K562 (cell line): ENCODE measurements around the gene LMAN1L. TPM values are rescaled to one million over a fixed set of nuclear protein-coding genes. Genes with fewer than 3 reads are reported as not detected.

Experiments
- ATF1 ChIP-seq, 2 experiments: fragments of 450-650 bp in 1 of 2; IDR thresholded peaks; 2 replicates each; pipeline ENCODE4 v1.6.1; 2016; ENCODE audit warnings: missing compliant biosample characterization in 1 of 2, missing genetic modification characterization in 1 of 2
- BRF1 ChIP-seq: IDR thresholded peaks from 3 replicates; pipeline ENCODE4 v1.6.1; 2011; ENCODE audit warnings: borderline replicate concordance, mild to moderate bottlenecking; ENCODE audit not compliant: insufficient read length; ENCODE audit errors: extremely low read depth
- CBX1 ChIP-seq: sonication (generic); IDR thresholded peaks from 2 replicates; pipeline ENCODE4 v1.6.1; 2016; ENCODE audit warnings: antibody characterized with exemption, low read depth, mild to moderate bottlenecking
- CHCHD3 ChIP-seq: fragments of 250-450 bp; sonication (Bioruptor Pico); IDR thresholded peaks from 2 replicates; pipeline ENCODE4 v2.1.2; 2022; ENCODE audit warnings: mild to moderate bottlenecking
- FIP1L1 ChIP-seq: fragments of 200-400 bp; formaldehyde crosslinking; IDR thresholded peaks from 2 replicates; pipeline ENCODE4 v1.6.1; 2018; ENCODE audit warnings: mild to moderate bottlenecking, low read depth, low read length; ENCODE audit not compliant: poor library complexity, severe bottlenecking
- GTF2A2 ChIP-seq: IDR thresholded peaks from 2 replicates; pipeline ENCODE4 v1.6.1; 2016; ENCODE audit warnings: mild to moderate bottlenecking, missing genetic modification characterization, missing compliant biosample characterization
- KDM1A ChIP-seq, 2 experiments: fragments of 450-650 bp; IDR thresholded peaks; 2 replicates each; pipeline ENCODE4 v1.6.1; 2016; ENCODE audit warnings: mild to moderate bottlenecking in 2 of 2
- MYC ChIP-seq, 2 experiments: fragments of 250-450 bp in 1 of 2; sonication (Bioruptor Pico) in 1 of 2; IDR thresholded peaks; 2 replicates each; pipeline versions ENCODE4 v1.5.1 to v1.6.1; 2012 to 2021; ENCODE audit warnings: low read depth in 2 of 2, borderline replicate concordance in 1 of 2, improper control_type of control experiment in 1 of 2, low read length in 1 of 2, mild to moderate bottlenecking in 1 of 2, moderate library complexity in 1 of 2
- NELFE ChIP-seq: IDR thresholded peaks from 2 replicates; pipeline ENCODE4 v1.6.1; 2011; ENCODE audit warnings: mild to moderate bottlenecking; ENCODE audit not compliant: insufficient read depth, insufficient read length
- NR1H2 ChIP-seq: sonication (generic); formaldehyde crosslinking; IDR thresholded peaks from 2 replicates; pipeline ENCODE4 v1.4.0; 2020; ENCODE audit warnings: mild to moderate bottlenecking, missing genetic modification reagents
- NR2F6 ChIP-seq: fragments of 450-650 bp; formaldehyde crosslinking; IDR thresholded peaks from 2 replicates; pipeline ENCODE4 v1.4.0; 2020; ENCODE audit warnings: mild to moderate bottlenecking
- PHF20 ChIP-seq: fragments of 450-650 bp; IDR thresholded peaks from 2 replicates; pipeline ENCODE4 v1.6.1; 2018; ENCODE audit not compliant: partially characterized antibody
- TBP ChIP-seq: optimal IDR thresholded peaks from 2 replicates; pipeline ENCODE3; 2011; ENCODE audit warnings: low read depth, low read length, improper control_type of control experiment
- ZC3H4 ChIP-seq: sonication (generic); formaldehyde crosslinking; IDR thresholded peaks from 2 replicates; pipeline ENCODE4 v1.9.0; 2021; ENCODE audit warnings: missing genetic modification reagents, borderline replicate concordance
- ZFX ChIP-seq: sonication (generic); formaldehyde crosslinking; IDR thresholded peaks from 2 replicates; pipeline ENCODE4 v1.8.0; 2022; ENCODE audit warnings: mild to moderate bottlenecking, missing genetic modification reagents, moderate library complexity
- ZNF354B ChIP-seq: fragments of 250-450 bp; sonication (Bioruptor Pico); IDR thresholded peaks from 2 replicates; pipeline ENCODE4 v1.4.0; 2020
- ZNF41 ChIP-seq: fragments of 250-450 bp; sonication (Bioruptor Pico); conservative IDR thresholded peaks from 2 replicates; pipeline ENCODE4 v1.4.0; 2020; ENCODE audit warnings: mild to moderate bottlenecking
- polyA plus RNA-seq, 8 experiments: library from polyadenylated mRNA; depleted of rRNA in 4 of 8; stranded (reverse) in 5 of 8; unstranded in 3 of 8; fragments of >200 nt; fragmentation: Nextera tagmentation in 2 of 8; fragmentation: Illumina TruSeq in 1 of 8; extraction: Ambion mirVana in 2 of 8; extraction: Trizol in 1 of 8; gene quantifications; 2 replicates each; pipeline versions ENCODE4 v1.2.1 to v1.2.3, GENCODE V29; 2011 to 2014; ENCODE audit warnings: inconsistent platforms in 1 of 8, missing spikeins in 1 of 8
- total RNA-seq, 7 experiments: library from RNA; depleted of rRNA in 6 of 7; stranded (reverse); fragments of >200 nt in 6 of 7; fragmentation: Illumina TruSeq in 2 of 7; extraction: Trizol in 2 of 7; gene quantifications; 2 replicates each; pipeline versions ENCODE4 v1.2.1 to v1.2.3, GENCODE V29; 2011 to 2021; ENCODE audit warnings: low replicate concordance in 1 of 7
- TF ChIP-seq, protein P1 (sequence below): fragments of 450-650 bp; IDR thresholded peaks from 2 replicates; pipeline ENCODE4 v1.6.1; 2017; ENCODE audit warnings: antibody characterized with exemption, mild to moderate bottlenecking
- TF ChIP-seq, protein P2 (sequence below): fragments of 250-450 bp; sonication (Bioruptor Pico); IDR thresholded peaks from 2 replicates; pipeline ENCODE4 v1.5.0; 2022; ENCODE audit warnings: mild to moderate bottlenecking

LMAN1L gene
- total and polyA plus RNA-seq, 9 of the 15 experiments (the other 6 are each of a cell fraction or from before 2014, with no cell fraction given), result not detected

DNA sequence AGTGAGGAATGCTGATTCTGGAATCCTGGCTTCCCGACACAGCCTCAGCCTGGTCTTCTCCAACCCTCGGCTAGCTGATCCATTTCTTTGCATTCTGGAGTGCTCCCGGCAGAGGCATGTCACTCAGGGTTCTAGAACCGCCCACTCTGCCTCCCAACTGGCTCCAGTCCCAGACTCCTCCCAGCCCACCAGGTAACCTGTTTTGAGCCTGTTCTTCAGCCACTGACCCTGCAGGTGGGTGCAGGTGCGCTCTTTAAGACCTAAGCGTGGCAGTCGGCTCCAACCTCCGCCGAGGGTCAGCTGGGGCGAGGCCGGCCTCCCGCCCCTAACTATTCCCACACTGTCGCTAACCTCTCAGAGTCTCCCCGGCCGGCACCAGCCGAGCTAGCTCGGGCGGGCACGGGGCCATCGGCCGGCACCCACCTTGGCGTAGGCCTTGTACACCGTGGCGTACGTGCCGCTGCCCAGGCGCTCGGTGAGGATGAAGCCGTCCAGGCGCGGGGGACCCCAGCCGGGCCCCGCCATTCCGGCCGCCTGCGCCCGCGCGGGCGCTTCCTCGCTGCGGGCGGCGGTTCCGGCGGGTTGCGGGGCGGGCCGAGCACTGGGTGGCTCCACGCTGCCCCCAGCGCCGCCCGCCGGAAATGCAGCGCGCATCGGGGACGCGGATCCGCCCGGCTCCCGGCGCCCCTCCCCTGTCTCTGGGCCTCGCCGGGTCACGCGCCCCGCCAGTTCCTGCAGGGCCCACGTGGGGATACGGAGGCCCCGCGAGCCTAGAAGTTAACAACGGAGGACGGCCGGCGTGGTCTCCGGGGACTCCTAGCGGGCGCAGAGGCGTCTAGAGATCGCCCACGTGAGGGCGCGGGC is 30.2 kb downstream of the LMAN1L start, which contains the start of gene ULK3 (continued):
- TF ChIP-seq, protein P1, sequence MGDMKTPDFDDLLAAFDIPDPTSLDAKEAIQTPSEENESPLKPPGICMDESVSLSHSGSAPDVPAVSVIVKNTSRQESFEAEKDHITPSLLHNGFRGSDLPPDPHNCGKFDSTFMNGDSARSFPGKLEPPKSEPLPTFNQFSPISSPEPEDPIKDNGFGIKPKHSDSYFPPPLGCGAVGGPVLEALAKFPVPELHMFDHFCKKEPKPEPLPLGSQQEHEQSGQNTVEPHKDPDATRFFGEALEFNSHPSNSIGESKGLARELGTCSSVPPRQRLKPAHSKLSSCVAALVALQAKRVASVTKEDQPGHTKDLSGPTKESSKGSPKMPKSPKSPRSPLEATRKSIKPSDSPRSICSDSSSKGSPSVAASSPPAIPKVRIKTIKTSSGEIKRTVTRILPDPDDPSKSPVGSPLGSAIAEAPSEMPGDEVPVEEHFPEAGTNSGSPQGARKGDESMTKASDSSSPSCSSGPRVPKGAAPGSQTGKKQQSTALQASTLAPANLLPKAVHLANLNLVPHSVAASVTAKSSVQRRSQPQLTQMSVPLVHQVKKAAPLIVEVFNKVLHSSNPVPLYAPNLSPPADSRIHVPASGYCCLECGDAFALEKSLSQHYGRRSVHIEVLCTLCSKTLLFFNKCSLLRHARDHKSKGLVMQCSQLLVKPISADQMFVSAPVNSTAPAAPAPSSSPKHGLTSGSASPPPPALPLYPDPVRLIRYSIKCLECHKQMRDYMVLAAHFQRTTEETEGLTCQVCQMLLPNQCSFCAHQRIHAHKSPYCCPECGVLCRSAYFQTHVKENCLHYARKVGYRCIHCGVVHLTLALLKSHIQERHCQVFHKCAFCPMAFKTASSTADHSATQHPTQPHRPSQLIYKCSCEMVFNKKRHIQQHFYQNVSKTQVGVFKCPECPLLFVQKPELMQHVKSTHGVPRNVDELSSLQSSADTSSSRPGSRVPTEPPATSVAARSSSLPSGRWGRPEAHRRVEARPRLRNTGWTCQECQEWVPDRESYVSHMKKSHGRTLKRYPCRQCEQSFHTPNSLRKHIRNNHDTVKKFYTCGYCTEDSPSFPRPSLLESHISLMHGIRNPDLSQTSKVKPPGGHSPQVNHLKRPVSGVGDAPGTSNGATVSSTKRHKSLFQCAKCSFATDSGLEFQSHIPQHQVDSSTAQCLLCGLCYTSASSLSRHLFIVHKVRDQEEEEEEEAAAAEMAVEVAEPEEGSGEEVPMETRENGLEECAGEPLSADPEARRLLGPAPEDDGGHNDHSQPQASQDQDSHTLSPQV, result peak; percentile 84
- TF ChIP-seq PHF20, result no peak
- peak; percentile 99 for TF ChIP-seq MYC (IDR thresholded peaks at IDR 0.05; ENCODE audit: low read depth, low read length)
- TF ChIP-seq MYC (CRISPR knock-in tag; IDR thresholded peaks at IDR 0.05; ENCODE audit: borderline replicate concordance, low read depth), result no peak
- TF ChIP-seq, protein P2, sequence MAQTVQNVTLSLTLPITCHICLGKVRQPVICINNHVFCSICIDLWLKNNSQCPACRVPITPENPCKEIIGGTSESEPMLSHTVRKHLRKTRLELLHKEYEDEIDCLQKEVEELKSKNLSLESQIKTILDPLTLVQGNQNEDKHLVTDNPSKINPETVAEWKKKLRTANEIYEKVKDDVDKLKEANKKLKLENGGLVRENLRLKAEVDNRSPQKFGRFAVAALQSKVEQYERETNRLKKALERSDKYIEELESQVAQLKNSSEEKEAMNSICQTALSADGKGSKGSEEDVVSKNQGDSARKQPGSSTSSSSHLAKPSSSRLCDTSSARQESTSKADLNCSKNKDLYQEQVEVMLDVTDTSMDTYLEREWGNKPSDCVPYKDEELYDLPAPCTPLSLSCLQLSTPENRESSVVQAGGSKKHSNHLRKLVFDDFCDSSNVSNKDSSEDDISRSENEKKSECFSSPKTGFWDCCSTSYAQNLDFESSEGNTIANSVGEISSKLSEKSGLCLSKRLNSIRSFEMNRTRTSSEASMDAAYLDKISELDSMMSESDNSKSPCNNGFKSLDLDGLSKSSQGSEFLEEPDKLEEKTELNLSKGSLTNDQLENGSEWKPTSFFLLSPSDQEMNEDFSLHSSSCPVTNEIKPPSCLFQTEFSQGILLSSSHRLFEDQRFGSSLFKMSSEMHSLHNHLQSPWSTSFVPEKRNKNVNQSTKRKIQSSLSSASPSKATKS (CRISPR knock-in tag), result no peak
- peak; percentile 61 for TF ChIP-seq TBP
- TF ChIP-seq FIP1L1, result peak; percentile 95
- no peak for TF ChIP-seq KDM1A (IDR thresholded peaks at IDR 0.05)
- TF ChIP-seq CBX1, result peak; percentile 9; the same call in 1 of the 2 replicates
- no peak for TF ChIP-seq NELFE
- no peak for TF ChIP-seq BRF1
- no peak for TF ChIP-seq ZC3H4
- TF ChIP-seq NR2F6 (CRISPR knock-in tag), result no peak
- TF ChIP-seq CHCHD3 (CRISPR knock-in tag), result no peak
- no peak for TF ChIP-seq ATF1 (CRISPR knock-in tag; IDR thresholded peaks at IDR 0.05)
- peak; percentile 64 for TF ChIP-seq ATF1 (tag; IDR thresholded peaks at IDR 0.05)
- TF ChIP-seq GTF2A2 (tag), result no peak
- no peak for TF ChIP-seq ZNF354B
- TF ChIP-seq ZNF41 (CRISPR knock-in tag), result no peak
- peak; percentile 95 for TF ChIP-seq ZFX (CRISPR knock-in tag)
- no peak for TF ChIP-seq NR1H2 (CRISPR knock-in tag)
